GM18499 (cell line): ENCODE data around the gene SLC6A4.
"Not testable (repeated sequence)": the region's sequence is repeated elsewhere in the genome, so short reads cannot be mapped to it uniquely, and the experiment has no call there.

Experiments used
- ATAC-seq: cut with Tn5 transposase; IDR thresholded peaks from one replicate; pipeline ENCODE4 v1.9.1; 2021; ENCODE audit warnings: moderate number of reproducible peaks; ENCODE audit not compliant: insufficient read depth, unreplicated experiment

Gene SLC6A4

DNA sequence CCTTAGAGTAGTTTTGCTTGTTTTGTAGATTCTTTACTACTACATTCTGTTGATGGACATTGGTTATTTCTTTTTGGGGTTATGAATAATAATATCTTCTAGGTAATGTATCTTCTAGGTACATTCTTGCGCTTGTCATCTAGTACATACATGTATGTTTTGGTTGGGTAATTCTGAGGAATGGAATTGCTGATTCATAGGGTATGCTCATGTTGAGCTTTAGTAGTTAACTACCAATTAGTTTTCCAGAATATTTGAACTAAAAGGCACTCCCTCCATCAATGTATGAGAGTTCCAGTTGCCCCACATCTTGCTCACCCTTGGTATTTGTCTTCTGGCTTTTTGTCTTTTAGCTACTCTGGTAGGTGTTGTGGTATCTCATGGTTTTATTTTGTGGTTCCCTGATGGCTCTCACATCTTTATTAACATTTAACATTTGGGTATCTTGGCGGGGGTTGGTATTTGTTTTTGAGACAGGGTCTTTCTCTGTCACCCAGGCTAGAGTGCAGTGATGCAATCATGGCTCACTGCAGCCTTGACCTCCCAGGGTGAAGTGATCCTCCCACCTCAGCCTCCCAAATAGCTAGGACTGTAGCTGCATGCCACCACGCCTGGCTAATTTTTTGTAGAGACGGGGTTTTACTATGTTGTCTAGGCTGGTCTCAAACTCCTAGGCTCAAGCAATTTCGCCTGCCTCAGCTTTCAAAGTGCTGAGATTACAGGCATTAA is 47.1 kb downstream of the SLC6A4 start:
- no peak for ATAC-seq

DNA sequence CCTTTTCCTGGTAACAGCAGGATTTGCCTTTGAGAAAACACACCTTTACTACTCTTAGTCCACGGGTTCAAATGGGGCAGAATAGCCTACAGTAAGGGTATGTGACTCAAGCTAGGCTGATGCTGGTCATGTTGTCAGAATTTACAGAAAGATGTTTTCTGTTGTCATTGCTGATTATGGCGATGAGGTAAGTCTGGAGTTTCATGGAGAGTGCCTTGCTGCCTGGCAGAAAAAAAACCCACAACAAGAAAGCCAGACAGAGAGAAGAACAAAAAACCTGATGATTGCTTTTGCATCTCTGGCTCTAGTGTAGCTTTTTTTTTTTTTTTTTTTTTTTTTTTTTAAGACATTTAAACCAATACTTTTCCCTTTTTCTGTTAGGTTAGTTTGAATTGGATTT is 47.9 kb downstream of the SLC6A4 start:
- no peak for ATAC-seq

DNA sequence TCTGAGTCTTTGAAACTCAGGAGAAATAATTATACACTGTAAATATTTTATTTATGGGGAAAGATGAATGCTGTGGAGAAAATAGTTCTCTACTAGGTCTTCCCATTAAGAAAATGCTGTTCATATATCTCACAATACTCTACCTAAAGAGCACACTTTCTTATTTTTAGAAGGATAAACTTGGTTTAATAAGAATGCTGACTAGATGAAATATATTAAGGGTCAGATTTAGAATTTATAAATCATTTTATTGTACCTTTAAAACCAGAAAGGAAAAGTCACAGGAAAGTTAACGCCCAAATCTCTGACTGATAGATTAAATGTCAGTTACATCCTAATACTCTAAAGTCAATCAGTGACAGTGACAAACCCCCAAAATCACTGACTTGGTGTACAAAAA is 48.7 kb downstream of the SLC6A4 start:
- no peak for ATAC-seq

- ATAC-seq, result no peak
Observed at GRCh38 chr17:30176855-30177254, 58.6 kb downstream of the SLC6A4 start.

DNA sequence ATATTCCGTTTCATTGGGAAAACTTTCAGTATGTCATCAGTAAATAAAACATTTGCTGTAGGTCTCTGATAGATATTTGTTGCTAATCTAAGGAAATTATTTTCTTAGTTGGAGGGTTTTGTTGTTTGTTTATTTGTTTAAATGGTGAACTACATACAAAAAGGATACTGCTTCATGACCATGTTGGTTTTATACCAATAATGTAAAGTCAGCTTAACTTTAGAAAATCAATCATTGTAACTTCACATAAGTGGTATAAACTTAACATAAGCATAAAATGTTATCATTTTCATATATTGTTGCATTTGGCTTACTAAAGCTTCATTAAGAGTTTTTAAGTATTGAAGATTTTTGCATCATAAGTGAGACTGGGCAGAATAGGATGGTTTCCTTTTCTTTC is 60.9 kb downstream of the SLC6A4 start:
- no peak for ATAC-seq

DNA sequence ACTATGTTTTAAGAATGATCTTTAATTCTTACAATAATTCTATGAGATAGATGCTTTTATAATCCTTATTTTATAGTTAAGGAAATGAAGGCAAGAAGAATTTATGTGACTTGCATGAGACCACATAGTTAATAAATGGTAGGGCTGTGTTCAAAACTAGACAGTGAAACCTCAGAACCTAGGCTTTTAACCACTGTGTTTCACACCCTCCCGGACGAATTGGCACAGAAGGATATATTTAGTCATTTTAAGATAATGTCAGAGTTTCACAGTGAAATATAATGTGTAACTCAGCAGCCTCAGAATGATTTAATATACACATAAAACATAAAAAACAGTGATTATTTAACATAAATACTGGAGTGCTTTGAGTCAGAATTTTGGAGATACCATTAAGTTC is 61.8 kb downstream of the SLC6A4 start:
- ATAC-seq, result no peak

GRCh38 chr17:30172560-30172959 is 62.9 kb downstream of the SLC6A4 start:
- no peak for ATAC-seq

GRCh38 chr17:30170415-30170987 is 65.0 kb downstream of the SLC6A4 start:
- no peak for ATAC-seq

DNA sequence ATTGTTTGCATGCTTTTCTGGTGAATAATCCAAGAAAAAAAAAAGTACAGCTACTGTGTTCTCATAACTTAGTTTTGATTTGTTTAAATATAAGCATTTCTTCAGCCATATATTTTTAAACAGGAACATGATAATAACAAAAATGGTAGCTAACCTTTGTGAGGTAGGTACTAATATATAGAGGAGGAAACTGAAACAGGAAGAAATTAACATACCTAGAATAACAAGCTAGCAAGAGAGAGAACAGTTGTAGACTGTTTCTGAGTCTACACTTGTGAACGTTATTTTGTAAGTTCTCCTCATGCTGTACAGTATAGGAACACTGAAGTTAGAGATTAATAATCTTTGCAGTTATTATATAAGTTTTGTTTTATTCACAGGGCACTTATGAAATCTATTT is 69.5 kb downstream of the SLC6A4 start:
- ATAC-seq, result no peak

DNA sequence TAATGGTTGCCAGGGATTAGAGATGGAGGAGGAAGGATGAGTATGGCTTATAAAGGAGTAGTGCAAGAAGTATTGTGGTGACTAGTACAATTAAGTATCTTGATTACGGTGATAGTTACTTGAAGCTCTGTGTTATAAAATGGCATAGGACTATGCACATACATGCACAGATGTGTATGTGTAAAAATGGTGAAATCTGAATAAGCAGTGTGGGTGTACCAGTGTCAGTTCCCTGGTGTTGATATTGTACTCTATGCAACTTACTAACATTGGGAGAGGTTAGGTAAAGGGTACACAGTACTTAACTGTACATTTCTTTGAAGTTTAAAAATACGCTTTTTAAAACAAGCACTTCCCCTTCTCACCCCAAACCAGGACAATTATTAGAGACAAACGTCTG is 70.3 kb downstream of the SLC6A4 start:
- no peak for ATAC-seq

- ATAC-seq, result no peak
Observed at GRCh38 chr17:30164531-30164930, 71.0 kb downstream of the SLC6A4 start.

DNA sequence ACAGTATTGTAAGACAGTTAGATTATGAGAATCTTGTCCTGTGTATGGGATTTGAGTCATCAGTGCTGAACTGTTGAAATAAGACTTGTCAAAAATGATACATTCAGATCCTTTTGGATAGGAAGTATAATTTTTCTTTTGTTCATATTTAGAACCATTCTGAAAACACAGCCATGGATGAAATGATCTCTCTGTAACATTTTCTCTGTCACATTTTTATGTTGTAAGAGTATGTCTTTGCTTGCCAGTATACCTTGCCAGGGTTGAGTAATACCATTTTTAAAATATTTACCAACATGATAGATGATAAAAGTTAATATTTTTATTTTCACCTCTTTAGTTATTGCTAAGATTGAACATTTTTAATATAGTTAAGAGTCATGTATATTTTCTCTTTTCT is 73.9 kb downstream of the SLC6A4 start:
- no peak for ATAC-seq

GRCh38 chr17:30160419-30161172 is 74.9 kb downstream of the SLC6A4 start:
- no peak for ATAC-seq

GRCh38 chr17:30158896-30159625 is 76.4 kb downstream of the SLC6A4 start:
- ATAC-seq, result no peak

DNA sequence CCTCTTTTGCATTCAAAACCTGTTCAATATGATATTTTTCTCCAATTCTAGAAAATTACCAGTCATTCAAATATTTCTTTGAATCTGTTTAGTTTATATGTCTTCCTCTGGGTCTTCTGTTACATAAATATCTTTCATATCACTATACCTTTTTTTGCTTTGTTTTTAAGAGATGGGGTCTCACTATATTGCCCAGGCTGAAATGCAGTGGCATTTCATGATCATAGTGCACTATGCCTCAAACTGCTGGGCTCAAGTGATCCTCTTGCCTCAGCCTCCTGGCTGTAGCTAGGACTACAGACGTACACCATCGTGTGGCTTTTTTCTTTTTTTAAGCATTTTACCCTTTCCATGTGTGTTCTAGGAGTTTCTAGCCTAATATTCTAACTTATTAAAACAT is 80.1 kb downstream of the SLC6A4 start:
- ATAC-seq, result no peak

DNA sequence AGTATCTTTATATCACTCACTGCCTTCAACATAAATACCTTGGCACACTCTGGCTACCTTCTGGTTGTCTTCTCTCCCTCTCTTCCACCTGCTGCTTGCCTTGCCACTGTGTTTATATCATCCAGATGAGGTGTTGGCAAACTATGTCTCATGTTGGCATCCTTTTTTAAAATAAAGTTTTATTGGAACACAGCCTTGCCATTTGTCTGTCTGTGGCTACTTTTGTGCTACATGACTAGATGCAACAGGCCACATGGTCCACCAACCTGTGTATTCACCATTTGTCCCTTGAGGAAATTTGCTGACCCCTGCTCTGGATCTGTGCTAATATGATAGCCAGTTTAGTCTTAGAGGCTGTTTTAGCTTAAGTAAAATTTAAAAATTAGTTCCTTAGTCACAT is 82.0 kb downstream of the SLC6A4 start:
- ATAC-seq, result no peak

- ATAC-seq, result no peak
Observed at GRCh38 chr17:30151471-30151870, 84.0 kb downstream of the SLC6A4 start.

- ATAC-seq, result no peak
Observed at GRCh38 chr17:30148376-30148775, 87.1 kb downstream of the SLC6A4 start.

- ATAC-seq, result not testable (repeated sequence)
Observed at GRCh38 chr17:30147860-30148259, 87.6 kb downstream of the SLC6A4 start.
